Sigmoid colon (tissue), 4 donors: Measurements from ENCODE around the gene NMNAT3.

Experiments
- POLR2AphosphoS5 ChIP-seq, 4 donors: sonication (generic); formaldehyde crosslinking; IDR thresholded peaks; one replicate each; pipeline ENCODE4 v1.6.1; 2017; ENCODE audit warnings: antibody characterized with exemption in 4 of 4
- TF ChIP-seq, protein P1 (sequence below), 4 experiments: fragments of 450-650 bp in 3 of 4; fragments of 200-600 bp in 1 of 4; IDR thresholded peaks; one replicate each; pipeline ENCODE4 v1.5.1; 2016 to 2019; ENCODE audit warnings: antibody characterized with exemption in 4 of 4, mild to moderate bottlenecking in 3 of 4, moderate library complexity in 2 of 4

DNA sequence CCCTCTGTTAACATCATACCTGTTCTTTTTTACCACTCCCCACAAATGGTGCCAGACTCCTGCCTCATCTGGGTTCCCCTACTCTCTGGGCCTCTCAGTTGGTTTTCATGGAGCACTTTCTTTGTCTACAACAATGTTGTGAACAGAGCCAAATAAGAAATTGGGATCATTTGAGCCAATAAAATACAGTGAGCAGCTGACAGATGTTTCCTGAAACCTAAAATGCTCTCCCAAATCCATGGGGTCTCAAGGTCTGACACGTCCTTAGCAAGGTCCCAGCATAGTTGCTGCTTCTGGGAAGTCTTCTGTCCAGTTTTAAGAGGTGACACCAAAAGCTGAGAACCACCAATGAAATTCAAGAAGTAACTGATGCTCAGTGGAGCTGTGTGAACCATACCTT, 1.7 kb downstream of the NMNAT3 start:
- TF ChIP-seq, protein P1, sequence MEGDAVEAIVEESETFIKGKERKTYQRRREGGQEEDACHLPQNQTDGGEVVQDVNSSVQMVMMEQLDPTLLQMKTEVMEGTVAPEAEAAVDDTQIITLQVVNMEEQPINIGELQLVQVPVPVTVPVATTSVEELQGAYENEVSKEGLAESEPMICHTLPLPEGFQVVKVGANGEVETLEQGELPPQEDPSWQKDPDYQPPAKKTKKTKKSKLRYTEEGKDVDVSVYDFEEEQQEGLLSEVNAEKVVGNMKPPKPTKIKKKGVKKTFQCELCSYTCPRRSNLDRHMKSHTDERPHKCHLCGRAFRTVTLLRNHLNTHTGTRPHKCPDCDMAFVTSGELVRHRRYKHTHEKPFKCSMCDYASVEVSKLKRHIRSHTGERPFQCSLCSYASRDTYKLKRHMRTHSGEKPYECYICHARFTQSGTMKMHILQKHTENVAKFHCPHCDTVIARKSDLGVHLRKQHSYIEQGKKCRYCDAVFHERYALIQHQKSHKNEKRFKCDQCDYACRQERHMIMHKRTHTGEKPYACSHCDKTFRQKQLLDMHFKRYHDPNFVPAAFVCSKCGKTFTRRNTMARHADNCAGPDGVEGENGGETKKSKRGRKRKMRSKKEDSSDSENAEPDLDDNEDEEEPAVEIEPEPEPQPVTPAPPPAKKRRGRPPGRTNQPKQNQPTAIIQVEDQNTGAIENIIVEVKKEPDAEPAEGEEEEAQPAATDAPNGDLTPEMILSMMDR (IDR thresholded peaks at IDR 0.05): no peak
- no peak for TF ChIP-seq POLR2AphosphoS5 (IDR thresholded peaks at IDR 0.05)
